ENCODE results near the gene TMEM273.

Gene TMEM273

DNA sequence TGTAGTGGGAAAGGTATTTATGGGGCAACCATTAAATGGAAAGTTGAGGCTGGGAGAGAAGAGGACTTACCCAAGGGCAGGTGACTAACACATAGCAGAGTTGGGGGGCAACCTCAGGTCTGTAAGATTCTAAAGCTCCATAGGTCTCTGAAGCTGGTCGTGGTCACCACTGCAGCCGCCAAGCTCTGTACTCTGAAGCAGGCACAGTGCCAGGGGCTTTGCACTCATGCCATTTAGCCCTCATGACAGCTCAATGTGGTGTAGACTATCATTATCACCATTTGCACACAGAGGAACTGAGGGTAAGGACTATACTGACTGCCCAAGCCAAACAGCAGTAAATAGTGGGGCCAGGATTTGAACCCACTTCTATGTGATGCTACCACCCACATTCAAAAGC is 32.5 kb upstream of the TMEM273 start:
- Histone ChIP-seq H3K9ac (ENCODE audit: low read depth, low read length) (no peak overlapping the region), H3K27me3 (ENCODE audit: control insufficient read depth, insufficient read depth, low read length) (peaks cover 17% of the 10 kb centered on the region), H3K4me3 (ENCODE audit: low read length) (no peak overlapping the region), H3K4me2 (ENCODE audit: low read length) (no peak overlapping the region), H3K4me1 (ENCODE audit: control insufficient read depth, insufficient read depth, low read length) (no peaks in the 10 kb centered on the region), H3K9me3 (replicated peaks; ENCODE audit: low read length) (no peaks in the 10 kb centered on the region), H3K36me3 (ENCODE audit: insufficient read depth, low read length) (no peaks in the 10 kb centered on the region)

DNA sequence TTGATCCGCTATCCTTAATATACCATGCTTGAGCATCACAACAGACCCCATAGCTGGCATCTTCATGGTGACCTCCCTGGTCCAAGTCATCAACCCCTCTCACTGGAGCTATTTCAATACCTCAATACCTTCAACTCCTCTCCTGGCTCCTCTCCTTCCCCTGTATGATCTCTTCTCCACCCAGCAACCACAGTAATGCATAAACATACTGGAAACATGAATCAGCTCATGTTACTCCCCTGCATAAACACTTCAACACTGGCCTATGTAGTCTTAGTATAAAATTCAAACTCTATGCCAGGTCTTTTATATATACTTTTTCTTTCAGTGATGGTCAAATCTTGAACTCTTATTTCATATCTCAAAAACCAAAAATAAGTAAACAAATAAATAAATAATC is 31.8 kb upstream of the TMEM273 start:
- H3K9ac ChIP-seq (ENCODE audit: low read depth, low read length) = no peak overlapping the region
- H3K27me3 ChIP-seq (ENCODE audit: control insufficient read depth, insufficient read depth, low read length) = peaks cover 20% of the 10 kb centered on the region

DNA sequence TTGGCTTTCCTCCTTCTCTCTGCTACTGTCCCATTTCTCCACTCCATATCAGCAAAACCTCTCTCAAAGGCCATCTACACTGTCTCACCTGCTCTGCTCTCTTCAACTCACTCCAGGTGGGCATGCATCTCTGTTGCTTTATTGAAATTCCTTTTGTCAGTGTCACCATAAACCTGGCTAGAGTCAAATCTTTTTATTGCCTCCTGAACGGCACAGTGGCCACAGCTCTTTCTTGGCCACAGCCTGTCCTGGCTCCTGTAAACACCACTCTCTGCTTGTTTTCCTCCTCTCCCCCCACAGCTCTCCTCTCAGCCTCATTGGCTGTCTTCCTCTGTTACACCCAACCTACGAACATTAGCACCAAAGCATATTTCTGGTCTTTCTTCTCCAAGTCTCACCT is 31.1 kb upstream of the TMEM273 start:
- no peaks in the 10 kb centered on the region for H3K36me3 ChIP-seq (ENCODE audit: insufficient read depth, low read length)

More for the DNA sequence above, 31.8 kb upstream of the TMEM273 start:
- Histone ChIP-seq H3K4me1 (ENCODE audit: control insufficient read depth, insufficient read depth, low read length) (no peaks in the 10 kb centered on the region), H3K4me3 (ENCODE audit: low read length) (no peak overlapping the region), H3K9me3 (replicated peaks; ENCODE audit: low read length) (no peaks in the 10 kb centered on the region), H3K36me3 (ENCODE audit: insufficient read depth, low read length) (no peaks in the 10 kb centered on the region), H3K4me2 (ENCODE audit: low read length) (no peak overlapping the region)

DNA sequence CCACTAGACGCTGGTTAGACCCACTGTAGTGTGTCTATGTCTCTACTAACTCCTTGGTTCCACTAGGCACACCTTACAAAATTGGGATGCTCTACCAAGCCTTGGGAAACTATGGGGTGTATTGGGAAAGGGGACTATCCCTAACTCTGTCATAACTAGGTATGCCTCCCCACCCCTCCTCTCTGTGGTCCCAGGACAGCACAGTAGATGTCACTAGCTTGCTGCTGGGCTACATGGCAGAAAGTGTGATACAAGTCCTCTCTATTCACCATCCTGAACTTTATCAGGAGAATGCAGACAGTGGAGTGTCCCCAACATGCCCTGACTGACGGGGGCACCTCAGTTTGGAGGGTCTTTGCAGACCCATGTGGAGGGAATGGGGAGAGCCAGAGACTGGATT is 30.3 kb upstream of the TMEM273 start:
- no peak overlapping the region for H3K4me2 ChIP-seq (ENCODE audit: low read length)
- H3K4me3 ChIP-seq (ENCODE audit: low read length) = no peak overlapping the region
- no peaks in the 10 kb centered on the region for H3K4me1 ChIP-seq (ENCODE audit: control insufficient read depth, insufficient read depth, low read length)
- peaks cover 25% of the 10 kb centered on the region for H3K27me3 ChIP-seq (ENCODE audit: control insufficient read depth, insufficient read depth, low read length)
- H3K9me3 ChIP-seq (replicated peaks; ENCODE audit: low read length) = no peaks in the 10 kb centered on the region
- H3K9ac ChIP-seq (ENCODE audit: low read depth, low read length) = no peak overlapping the region
- no peaks in the 10 kb centered on the region for H3K36me3 ChIP-seq (ENCODE audit: insufficient read depth, low read length)

More for the DNA sequence above, 31.1 kb upstream of the TMEM273 start:
- Histone ChIP-seq H3K4me2 (ENCODE audit: low read length) (no peak overlapping the region), H3K4me3 (ENCODE audit: low read length) (no peak overlapping the region), H3K9ac (ENCODE audit: low read depth, low read length) (no peak overlapping the region), H3K9me3 (replicated peaks; ENCODE audit: low read length) (no peaks in the 10 kb centered on the region), H3K4me1 (ENCODE audit: control insufficient read depth, insufficient read depth, low read length) (no peaks in the 10 kb centered on the region), H3K27me3 (ENCODE audit: control insufficient read depth, insufficient read depth, low read length) (peaks cover 19% of the 10 kb centered on the region)

DNA sequence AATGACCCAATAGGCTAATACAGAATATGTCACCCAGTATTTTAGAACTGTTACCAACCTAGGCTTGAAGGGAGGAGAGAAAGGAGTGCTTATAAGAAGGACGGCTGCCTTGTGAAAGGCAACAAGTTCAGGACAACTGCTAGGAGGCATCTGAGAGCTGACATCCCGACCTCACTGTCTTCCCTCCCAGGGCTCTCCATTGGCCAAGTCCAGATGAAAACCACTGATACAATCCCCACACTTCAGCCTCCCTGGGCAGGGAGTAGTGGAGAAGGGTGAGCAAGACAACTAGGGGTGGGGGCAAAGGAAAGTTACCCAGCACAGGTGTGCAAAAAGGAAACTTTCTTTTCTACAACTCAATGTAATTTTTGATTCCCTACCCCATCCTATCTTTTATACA is 29.5 kb upstream of the TMEM273 start:
- no peaks in the 10 kb centered on the region for H3K9me3 ChIP-seq (replicated peaks; ENCODE audit: low read length)
- no peak overlapping the region for H3K9ac ChIP-seq (ENCODE audit: low read depth, low read length)
- peaks cover 32% of the 10 kb centered on the region for H3K27me3 ChIP-seq (ENCODE audit: control insufficient read depth, insufficient read depth, low read length)
- H3K4me1 ChIP-seq (ENCODE audit: control insufficient read depth, insufficient read depth, low read length) = no peaks in the 10 kb centered on the region
- no peak overlapping the region for H3K4me3 ChIP-seq (ENCODE audit: low read length)
- H3K36me3 ChIP-seq (ENCODE audit: insufficient read depth, low read length) = no peaks in the 10 kb centered on the region
- H3K4me2 ChIP-seq (ENCODE audit: low read length) = no peak overlapping the region

DNA sequence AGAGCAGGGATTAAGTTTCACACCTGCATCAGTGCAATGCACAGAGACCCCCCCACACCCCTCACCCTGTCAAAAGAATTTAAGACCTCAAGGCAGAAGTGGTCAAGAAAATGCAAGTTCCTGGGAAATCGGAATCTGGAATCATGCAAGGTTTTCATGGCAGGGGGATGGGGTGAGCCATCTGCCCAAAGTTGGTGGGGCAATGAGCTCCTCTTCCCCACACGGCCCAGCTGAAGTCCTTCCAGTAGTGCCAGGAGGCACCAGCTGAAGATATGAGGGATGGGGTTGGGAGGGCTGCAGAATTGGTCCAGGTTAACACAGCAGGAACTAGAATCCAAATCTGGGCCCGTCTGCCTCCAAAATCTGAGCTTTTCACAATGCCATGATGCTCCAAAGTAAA is 25.0 kb upstream of the TMEM273 start:
- H3K36me3 ChIP-seq (ENCODE audit: insufficient read depth, low read length) = no peaks in the 10 kb centered on the region
- no peak overlapping the region for H3K4me2 ChIP-seq (ENCODE audit: low read length)
- H3K4me3 ChIP-seq (ENCODE audit: low read length) = no peak overlapping the region
- H3K9ac ChIP-seq (ENCODE audit: low read depth, low read length) = no peak overlapping the region
- no peaks in the 10 kb centered on the region for H3K9me3 ChIP-seq (replicated peaks; ENCODE audit: low read length)
- no peaks in the 10 kb centered on the region for H3K4me1 ChIP-seq (ENCODE audit: control insufficient read depth, insufficient read depth, low read length)
- peaks cover 49% of the 10 kb centered on the region for H3K27me3 ChIP-seq (ENCODE audit: control insufficient read depth, insufficient read depth, low read length)

DNA sequence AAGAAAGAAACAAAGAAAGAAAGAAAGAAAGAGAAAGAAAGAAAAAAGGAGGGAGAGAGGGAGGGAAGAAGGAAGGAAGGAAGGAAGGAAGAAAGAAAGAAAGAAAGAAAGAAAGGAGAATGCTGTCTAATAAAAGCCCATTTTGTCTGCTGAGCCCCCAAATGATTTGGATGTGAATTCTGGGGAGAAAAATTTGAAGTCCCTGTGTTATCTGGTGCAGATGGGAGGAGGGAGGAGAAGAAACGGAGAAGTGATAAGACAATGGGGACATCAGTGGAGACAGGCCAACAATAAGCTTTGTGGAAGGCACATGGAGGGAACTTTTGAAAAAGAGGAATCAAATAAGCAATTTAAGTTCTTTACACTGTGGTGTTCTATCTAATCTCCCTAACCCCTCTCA is 24.6 kb upstream of the TMEM273 start:
- peaks cover 48% of the 10 kb centered on the region for H3K27me3 ChIP-seq (ENCODE audit: control insufficient read depth, insufficient read depth, low read length)
- H3K4me1 ChIP-seq (ENCODE audit: control insufficient read depth, insufficient read depth, low read length) = no peaks in the 10 kb centered on the region
- H3K36me3 ChIP-seq (ENCODE audit: insufficient read depth, low read length) = no peaks in the 10 kb centered on the region
- H3K4me3 ChIP-seq (ENCODE audit: low read length) = no peak overlapping the region
- no peak overlapping the region for H3K4me2 ChIP-seq (ENCODE audit: low read length)
- no peaks in the 10 kb centered on the region for H3K9me3 ChIP-seq (replicated peaks; ENCODE audit: low read length)
- H3K9ac ChIP-seq (ENCODE audit: low read depth, low read length) = no peak overlapping the region

DNA sequence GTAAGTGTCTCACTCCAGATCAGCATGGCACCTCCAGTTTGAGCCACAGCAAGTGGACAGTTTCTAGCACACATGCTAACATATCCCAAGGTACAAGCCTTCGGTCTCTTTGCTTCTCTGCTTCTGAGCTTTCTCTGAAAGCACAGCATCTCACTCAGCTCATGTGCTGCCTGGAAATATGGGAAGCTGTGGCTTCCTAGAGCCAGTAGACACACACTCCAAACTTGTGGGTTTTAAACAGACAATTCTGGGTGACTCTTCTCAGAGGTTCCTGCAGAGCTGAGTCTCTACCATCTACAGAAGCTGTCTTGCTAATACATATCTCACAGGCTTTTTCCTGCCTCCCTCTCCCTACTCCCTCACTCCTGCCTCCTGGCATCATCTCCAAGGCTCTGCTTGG is 23.9 kb upstream of the TMEM273 start:
- peaks cover 47% of the 10 kb centered on the region for H3K27me3 ChIP-seq (ENCODE audit: control insufficient read depth, insufficient read depth, low read length)
- no peak overlapping the region for H3K4me3 ChIP-seq (ENCODE audit: low read length)
- H3K36me3 ChIP-seq (ENCODE audit: insufficient read depth, low read length) = no peaks in the 10 kb centered on the region
- H3K9me3 ChIP-seq (replicated peaks; ENCODE audit: low read length) = no peaks in the 10 kb centered on the region
- no peak overlapping the region for H3K4me2 ChIP-seq (ENCODE audit: low read length)
- no peak overlapping the region for H3K9ac ChIP-seq (ENCODE audit: low read depth, low read length)
- H3K4me1 ChIP-seq (ENCODE audit: control insufficient read depth, insufficient read depth, low read length) = no peaks in the 10 kb centered on the region

DNA sequence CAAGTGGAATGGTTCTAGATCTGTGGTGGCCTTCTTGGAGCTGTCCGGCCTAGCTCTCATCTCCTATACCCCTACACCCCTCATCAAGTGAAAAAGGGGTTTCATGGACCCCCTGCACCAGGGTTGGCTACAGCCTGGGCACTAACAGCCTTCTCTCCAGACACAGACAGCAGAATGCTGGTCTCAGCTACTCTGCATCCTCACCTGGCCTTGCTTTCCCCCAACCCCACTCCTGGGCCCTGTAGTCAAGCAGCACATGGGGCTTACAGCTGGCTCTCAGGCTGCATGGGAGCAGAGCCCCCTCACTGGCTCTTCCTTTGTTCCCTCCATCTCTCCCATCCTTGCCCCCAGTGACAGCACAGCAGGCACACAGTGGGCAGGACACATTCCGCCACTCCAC is 20.8 kb upstream of the TMEM273 start:
- H3K9me3 ChIP-seq (replicated peaks; ENCODE audit: low read length) = no peaks in the 10 kb centered on the region
- peaks cover 60% of the 10 kb centered on the region for H3K27me3 ChIP-seq (ENCODE audit: control insufficient read depth, insufficient read depth, low read length)
- no peak overlapping the region for H3K4me2 ChIP-seq (ENCODE audit: low read length)
- no peaks in the 10 kb centered on the region for H3K4me1 ChIP-seq (ENCODE audit: control insufficient read depth, insufficient read depth, low read length)
- H3K9ac ChIP-seq (ENCODE audit: low read depth, low read length) = no peak overlapping the region
- H3K36me3 ChIP-seq (ENCODE audit: insufficient read depth, low read length) = no peaks in the 10 kb centered on the region
- H3K4me3 ChIP-seq (ENCODE audit: low read length) = no peak overlapping the region

DNA sequence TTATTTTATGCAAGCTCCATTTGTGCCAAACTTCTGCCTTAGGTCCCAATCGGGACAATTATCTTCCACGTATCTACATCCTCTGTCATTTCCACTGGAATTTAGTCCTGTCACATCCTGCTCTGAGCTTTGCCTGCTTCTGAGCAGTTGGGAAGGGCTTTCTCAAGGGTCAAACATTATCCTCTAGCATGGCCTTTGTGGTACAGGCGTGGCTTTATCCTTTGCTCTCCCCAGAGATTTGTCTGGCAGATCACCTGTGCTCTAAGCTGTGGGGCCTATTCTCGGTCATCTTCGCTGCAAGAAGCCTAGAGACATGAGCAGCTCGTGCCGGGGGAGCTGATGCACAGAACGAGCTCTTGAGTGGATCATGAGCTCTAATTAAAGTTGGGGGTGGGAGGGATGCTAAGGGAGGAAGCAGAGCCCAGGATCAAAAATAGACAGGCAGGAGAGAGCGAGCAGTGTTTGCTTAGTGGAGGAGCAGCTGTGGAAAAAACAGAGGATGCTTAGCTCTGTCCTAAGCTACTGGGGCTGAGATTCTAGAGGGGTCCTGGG is 19.8 kb upstream of the TMEM273 start:
- Histone ChIP-seq H3K36me3 (ENCODE audit: insufficient read depth, low read length) (no peaks in the 10 kb centered on the region), H3K9me3 (replicated peaks; ENCODE audit: low read length) (no peaks in the 10 kb centered on the region), H3K4me2 (ENCODE audit: low read length) (no peak overlapping the region), H3K9ac (ENCODE audit: low read depth, low read length) (no peak overlapping the region), H3K27me3 (ENCODE audit: control insufficient read depth, insufficient read depth, low read length) (peaks cover 60% of the 10 kb centered on the region), H3K4me1 (ENCODE audit: control insufficient read depth, insufficient read depth, low read length) (no peaks in the 10 kb centered on the region), H3K4me3 (ENCODE audit: low read length) (no peak overlapping the region)

DNA sequence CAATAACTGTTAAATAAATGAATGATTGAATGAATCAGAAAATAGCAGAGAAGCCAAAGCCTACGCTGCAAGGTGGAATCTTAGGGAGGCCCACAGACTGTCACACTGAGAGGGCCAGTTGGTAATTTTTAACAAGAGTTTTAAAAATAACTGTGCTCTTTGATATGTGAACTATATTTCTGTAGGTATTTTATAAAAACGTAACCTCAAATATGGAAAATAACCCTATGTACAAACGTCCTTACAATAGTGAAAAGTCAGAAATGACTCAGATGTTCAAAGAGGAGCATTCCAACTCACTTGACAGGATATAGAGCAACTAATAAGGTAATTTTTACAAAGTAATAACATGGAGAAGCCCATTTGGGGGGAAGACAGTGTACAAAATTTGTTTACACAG is 18.9 kb upstream of the TMEM273 start:
- no peaks in the 10 kb centered on the region for H3K9me3 ChIP-seq (replicated peaks; ENCODE audit: low read length)
- H3K27me3 ChIP-seq (ENCODE audit: control insufficient read depth, insufficient read depth, low read length) = peaks cover 60% of the 10 kb centered on the region
- no peak overlapping the region for H3K9ac ChIP-seq (ENCODE audit: low read depth, low read length)
- H3K4me1 ChIP-seq (ENCODE audit: control insufficient read depth, insufficient read depth, low read length) = no peaks in the 10 kb centered on the region
- no peak overlapping the region for H3K4me2 ChIP-seq (ENCODE audit: low read length)
- no peak overlapping the region for H3K4me3 ChIP-seq (ENCODE audit: low read length)
- H3K36me3 ChIP-seq (ENCODE audit: insufficient read depth, low read length) = no peaks in the 10 kb centered on the region

DNA sequence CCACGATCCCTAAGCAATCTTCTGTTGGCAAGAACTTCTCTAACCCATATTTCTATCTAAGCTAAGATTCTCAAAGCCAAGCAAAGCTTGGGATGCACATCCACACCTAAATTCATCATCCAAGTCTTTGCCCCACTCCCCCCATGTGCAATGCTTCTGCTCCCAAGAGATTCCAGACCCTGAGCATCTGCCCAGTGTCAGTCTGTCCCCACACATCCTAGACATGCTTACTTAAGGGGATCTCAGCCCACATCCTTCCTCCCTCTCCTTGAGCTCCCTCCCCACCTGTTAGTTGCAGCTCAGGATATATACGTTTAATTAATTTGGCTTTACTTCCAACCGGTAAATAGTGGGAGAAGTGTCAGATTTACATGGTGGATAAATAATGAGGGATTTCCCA is 17.0 kb upstream of the TMEM273 start:
- H3K36me3 ChIP-seq (ENCODE audit: insufficient read depth, low read length) = no peaks in the 10 kb centered on the region
- H3K4me2 ChIP-seq (ENCODE audit: low read length) = no peak overlapping the region
- no peak overlapping the region for H3K9ac ChIP-seq (ENCODE audit: low read depth, low read length)
- peaks cover 52% of the 10 kb centered on the region for H3K27me3 ChIP-seq (ENCODE audit: control insufficient read depth, insufficient read depth, low read length)
- no peaks in the 10 kb centered on the region for H3K4me1 ChIP-seq (ENCODE audit: control insufficient read depth, insufficient read depth, low read length)
- no peak overlapping the region for H3K4me3 ChIP-seq (ENCODE audit: low read length)
- H3K9me3 ChIP-seq (replicated peaks; ENCODE audit: low read length) = no peaks in the 10 kb centered on the region
